ENCODE results near the gene INPP5D. TPM values are rescaled to one million over a fixed set of nuclear protein-coding genes. Genes with fewer than 3 reads are reported as not detected.

Gene INPP5D
- total and polyA plus RNA-seq, 2 donors (not counting 3 experiments of a cell fraction or from before 2014, with no cell fraction given): 13.9 to 46.6 TPM

GRCh38 chr2:233243348-233243747, 183.2 kb downstream of the INPP5D start:
- no TSS peak for BruUV-seq (replicated peaks)
- intact Hi-C loops (cut with micrococcal nuclease) (no loop called here), dilution Hi-C loops (cut with MboI; ENCODE audit: extremely low pct_ligation_motif_present, low sequenced_read_pairs) (no loop called here)
- no peak overlapping the region for H3K4me2 ChIP-seq (ENCODE audit: insufficient read depth, low read length)
- POLR2A ChIA-PET: no interaction called here
- no peaks in the 10 kb centered on the region for H3K9me3 ChIP-seq (replicated peaks; ENCODE audit: control insufficient read depth, insufficient read depth, low read length)
- H3K4me3 ChIP-seq (replicated peaks in 1 of 3; ENCODE audit: insufficient read depth in 1 of 3, low read depth in 1 of 3, low read length in 3 of 3): no peak overlapping the region
- no peaks in the 10 kb centered on the region for H3K79me2 ChIP-seq (ENCODE audit: control insufficient read depth, insufficient read depth, low read length)
- no peak for TF ChIP-seq FOS (IDR thresholded peaks at IDR 0.05; ENCODE audit: borderline replicate concordance, insufficient read depth, low read length)
- no peak for TF ChIP-seq POLR2AphosphoS5 (IDR thresholded peaks at IDR 0.05; ENCODE audit: insufficient read depth, low read depth, low read length)
- no peak for TF ChIP-seq CTCF (IDR thresholded peaks at IDR 0.05; ENCODE audit: extremely low read depth in 1 of 2, insufficient read depth in 1 of 2, low read depth in 1 of 2, low read length in 2 of 2)
- TF ChIP-seq POLR2A (IDR thresholded peaks at IDR 0.05; ENCODE audit: low read depth, low read length): no peak
- TF ChIP-seq JUN (IDR thresholded peaks at IDR 0.05; ENCODE audit: borderline replicate concordance, insufficient read depth, insufficient read length, low read depth): no peak
- no peak for TF ChIP-seq GATA2 (IDR thresholded peaks at IDR 0.05; ENCODE audit: insufficient read depth, insufficient read length, low read depth, low read length)
- H3K9me1 ChIP-seq (replicated peaks; ENCODE audit: control insufficient read depth, extremely low read depth, insufficient read depth, low read length): no peaks in the 10 kb centered on the region
- no peak overlapping the region for H3K27ac ChIP-seq (ENCODE audit: insufficient read depth, low read depth, low read length)
- CTCF ChIA-PET: interaction anchor here (0.7 to 1.1 kb wide), 2 partner anchors 34 to 637 kb away, joined by 3 to 4 read pairs; no protein-coding TSS in a partner anchor
- FAIRE-seq (no peak), DNase-seq (ENCODE audit: low read depth, low spot score) (no peak)
- no peak overlapping the region for H2AFZ ChIP-seq (ENCODE audit: low read depth, low read length)
- no peaks in the 10 kb centered on the region for H3K36me3 ChIP-seq (ENCODE audit: control insufficient read depth in 2 of 2, extremely low read depth in 1 of 2, insufficient read depth in 2 of 2, low read length in 2 of 2)
- no peaks in the 10 kb centered on the region for H4K20me1 ChIP-seq (replicated peaks; ENCODE audit: control insufficient read depth, extremely low read depth, insufficient read depth, low read length)
- no peaks in the 10 kb centered on the region for H3K27me3 ChIP-seq (ENCODE audit: control insufficient read depth in 2 of 2, insufficient read depth in 2 of 2, low read length in 2 of 2)
- H3K9ac ChIP-seq (replicated peaks; ENCODE audit: extremely low read depth, insufficient read depth, low read length): no peak overlapping the region
- peaks cover 9% of the 10 kb centered on the region for H3K4me1 ChIP-seq (ENCODE audit: control insufficient read depth, extremely low read depth, insufficient read depth, low read length)

GRCh38 chr2:233244818-233245217, 184.7 kb downstream of the INPP5D start:
- no peak overlapping the region for H3K9ac ChIP-seq (replicated peaks; ENCODE audit: extremely low read depth, insufficient read depth, low read length)
- BruUV-seq (replicated peaks): no TSS peak

More at GRCh38 chr2:233244818-233245217, 184.7 kb downstream of the INPP5D start:
- Histone ChIP-seq H3K36me3 (ENCODE audit: control insufficient read depth in 2 of 2, extremely low read depth in 1 of 2, insufficient read depth in 2 of 2, low read length in 2 of 2) (no peaks in the 10 kb centered on the region), H3K9me3 (replicated peaks; ENCODE audit: control insufficient read depth, insufficient read depth, low read length) (no peaks in the 10 kb centered on the region), H3K27me3 (ENCODE audit: control insufficient read depth in 2 of 2, insufficient read depth in 2 of 2, low read length in 2 of 2) (no peaks in the 10 kb centered on the region), H3K4me2 (ENCODE audit: insufficient read depth, low read length) (no peak overlapping the region), H3K9me1 (replicated peaks; ENCODE audit: control insufficient read depth, extremely low read depth, insufficient read depth, low read length) (no peaks in the 10 kb centered on the region), H3K27ac (ENCODE audit: insufficient read depth, low read depth, low read length) (no peak overlapping the region), H3K4me1 (ENCODE audit: control insufficient read depth, extremely low read depth, insufficient read depth, low read length) (peaks cover 9% of the 10 kb centered on the region), H3K79me2 (ENCODE audit: control insufficient read depth, insufficient read depth, low read length) (no peaks in the 10 kb centered on the region), H4K20me1 (replicated peaks; ENCODE audit: control insufficient read depth, extremely low read depth, insufficient read depth, low read length) (no peaks in the 10 kb centered on the region), H2AFZ (ENCODE audit: low read depth, low read length) (no peak overlapping the region), H3K4me3 (replicated peaks in 1 of 3; ENCODE audit: insufficient read depth in 1 of 3, low read depth in 1 of 3, low read length in 3 of 3) (no peak overlapping the region)
- CTCF ChIA-PET: no interaction called here
- dilution Hi-C loops (cut with MboI; ENCODE audit: extremely low pct_ligation_motif_present, low sequenced_read_pairs) (no loop called here), intact Hi-C loops (cut with micrococcal nuclease) (no loop called here)
- DNase-seq (ENCODE audit: low read depth, low spot score) (no peak), FAIRE-seq (no peak)
- TF ChIP-seq CTCF (IDR thresholded peaks at IDR 0.05; ENCODE audit: extremely low read depth in 1 of 2, insufficient read depth in 1 of 2, low read depth in 1 of 2, low read length in 2 of 2) (no peak), EZH2 (IDR thresholded peaks at IDR 0.05; ENCODE audit: borderline replicate concordance, low read depth, low read length, severe bottlenecking) (no peak), MYC (IDR thresholded peaks at IDR 0.05; ENCODE audit: low read depth, low read length) (no peak), JUN (IDR thresholded peaks at IDR 0.05; ENCODE audit: borderline replicate concordance, insufficient read depth, insufficient read length, low read depth) (no peak), POLR2A (IDR thresholded peaks at IDR 0.05; ENCODE audit: low read depth, low read length) (no peak), POLR2AphosphoS5 (IDR thresholded peaks at IDR 0.05; ENCODE audit: insufficient read depth, low read depth, low read length) (no peak), MAX (IDR thresholded peaks at IDR 0.05; ENCODE audit: insufficient read depth, insufficient read length) (no peak), FOS (IDR thresholded peaks at IDR 0.05; ENCODE audit: borderline replicate concordance, insufficient read depth, low read length) (no peak), GATA2 (IDR thresholded peaks at IDR 0.05; ENCODE audit: insufficient read depth, insufficient read length, low read depth, low read length) (no peak)
- POLR2A ChIA-PET: no interaction called here

All from endothelial cell of umbilical vein (primary cell).